ENCODE measurements around the gene LYPD6B. TPM values are rescaled to one million over a fixed set of nuclear protein-coding genes. Genes with fewer than 3 reads are reported as not detected.

The LYPD6B gene
- total and polyA plus RNA-seq, 10 donors: 0.46 to 3.5 (median 1.9) TPM

GRCh38 chr2:149006883-149007543 is 31.5 kb upstream of the LYPD6B start:
- no peak for DNase-seq
- intact Hi-C loops (cut with DNase I; ENCODE audit: low total_unique reads): no loop called here
- Histone ChIP-seq H3K9me3 (no peaks in the 10 kb centered on the region), H3K4me1 (peaks cover 0 to 4% (median 0%) of the 10 kb centered on the region in 6 donors), H3K4me3 (no peak overlapping the region), H3K27ac (peak overlapping the region in 5 of 8 donors; percentile 43 to 72 (median 66)), H3K27me3 (replicated peaks in 1 of 7) (no peaks in the 10 kb centered on the region), H3K36me3 (peaks cover 0 to 17% (median 0%) of the 10 kb centered on the region in 6 donors)
- WGBS, 5 donors: 83 to 91% (median 87%) methylated on average over 4 of the region's 4 CpGs
- TF ChIP-seq POLR2A (IDR thresholded peaks at IDR 0.05) (no peak), POLR2AphosphoS5 (IDR thresholded peaks at IDR 0.05) (no peak)
- TF ChIP-seq, protein P1, sequence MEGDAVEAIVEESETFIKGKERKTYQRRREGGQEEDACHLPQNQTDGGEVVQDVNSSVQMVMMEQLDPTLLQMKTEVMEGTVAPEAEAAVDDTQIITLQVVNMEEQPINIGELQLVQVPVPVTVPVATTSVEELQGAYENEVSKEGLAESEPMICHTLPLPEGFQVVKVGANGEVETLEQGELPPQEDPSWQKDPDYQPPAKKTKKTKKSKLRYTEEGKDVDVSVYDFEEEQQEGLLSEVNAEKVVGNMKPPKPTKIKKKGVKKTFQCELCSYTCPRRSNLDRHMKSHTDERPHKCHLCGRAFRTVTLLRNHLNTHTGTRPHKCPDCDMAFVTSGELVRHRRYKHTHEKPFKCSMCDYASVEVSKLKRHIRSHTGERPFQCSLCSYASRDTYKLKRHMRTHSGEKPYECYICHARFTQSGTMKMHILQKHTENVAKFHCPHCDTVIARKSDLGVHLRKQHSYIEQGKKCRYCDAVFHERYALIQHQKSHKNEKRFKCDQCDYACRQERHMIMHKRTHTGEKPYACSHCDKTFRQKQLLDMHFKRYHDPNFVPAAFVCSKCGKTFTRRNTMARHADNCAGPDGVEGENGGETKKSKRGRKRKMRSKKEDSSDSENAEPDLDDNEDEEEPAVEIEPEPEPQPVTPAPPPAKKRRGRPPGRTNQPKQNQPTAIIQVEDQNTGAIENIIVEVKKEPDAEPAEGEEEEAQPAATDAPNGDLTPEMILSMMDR (IDR thresholded peaks at IDR 0.05 in 8 of 11, conservative IDR thresholded peaks at IDR 0.05 in 3 of 11): no peak

- H3K4me1 ChIP-seq: peaks cover 0 to 4% (median 0%) of the 10 kb centered on the region in 6 donors
- no peak overlapping the region for H3K4me3 ChIP-seq
- no peaks in the 10 kb centered on the region for H3K27me3 ChIP-seq (replicated peaks in 1 of 7)
- intact Hi-C loops (cut with DNase I; ENCODE audit: low total_unique reads): no loop called here
- DNase-seq: no peak
- WGBS, 5 donors: 74 to 87% (median 83%) methylated on average over 7 of the region's 7 CpGs
- H3K9me3 ChIP-seq: no peaks in the 10 kb centered on the region
- TF ChIP-seq POLR2A (IDR thresholded peaks at IDR 0.05): no peak
- TF ChIP-seq POLR2AphosphoS5 (IDR thresholded peaks at IDR 0.05): no peak
- TF ChIP-seq, protein P1 (IDR thresholded peaks at IDR 0.05 in 8 of 11, conservative IDR thresholded peaks at IDR 0.05 in 3 of 11): no peak
- peak overlapping the region in 3 of 8 donors; percentile 4 to 68 (median 19) for H3K27ac ChIP-seq
- H3K36me3 ChIP-seq: peaks cover 0 to 24% (median 0%) of the 10 kb centered on the region in 6 donors
Observed at GRCh38 chr2:149008381-149008780, 30.1 kb upstream of the LYPD6B start.

DNA sequence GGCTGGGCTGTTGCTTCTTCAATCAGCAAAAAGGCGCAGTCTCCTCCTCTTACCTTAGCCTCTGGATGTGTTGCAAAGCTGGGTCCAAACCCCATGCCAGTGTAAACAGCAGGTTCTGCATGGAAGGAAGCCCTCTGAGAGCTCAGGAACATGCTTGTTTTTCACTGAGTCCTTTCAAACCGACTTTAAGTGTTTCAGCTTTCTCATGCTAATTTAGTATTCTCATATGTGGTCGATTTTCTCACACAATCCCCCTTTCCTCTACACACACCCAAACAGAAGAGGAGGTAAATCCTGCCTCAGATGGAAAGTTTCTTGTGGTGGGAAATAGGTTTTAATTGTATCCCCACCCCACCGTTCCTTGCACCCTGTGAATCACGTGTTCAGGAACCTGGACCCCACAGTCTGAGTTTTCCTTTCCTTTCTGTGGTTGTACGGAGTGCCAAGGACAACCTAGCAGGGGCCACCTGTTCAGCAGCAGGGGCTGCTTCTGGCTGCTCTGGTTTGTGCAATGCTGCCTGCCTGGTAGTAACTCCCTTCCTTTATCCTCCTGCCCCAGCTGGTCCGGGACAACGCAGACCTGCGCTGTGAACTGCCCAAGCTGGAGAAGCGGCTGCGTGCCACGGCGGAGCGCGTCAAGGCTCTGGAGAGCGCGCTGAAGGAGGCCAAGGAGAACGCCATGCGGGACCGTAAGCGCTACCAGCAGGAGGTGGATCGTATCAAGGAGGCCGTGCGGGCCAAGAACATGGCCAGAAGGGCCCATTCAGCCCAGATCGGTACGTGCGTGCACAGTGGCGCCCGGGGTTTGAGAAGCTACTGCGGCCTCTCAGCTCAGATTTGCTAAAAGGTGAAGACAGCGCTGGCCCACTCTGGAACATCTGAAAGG is 28.7 kb upstream of the LYPD6B start:
- intact Hi-C loops (cut with DNase I; ENCODE audit: low total_unique reads): loop anchor here (10.0 kb wide), 1 partner anchor 315 kb away; no protein-coding TSS in a partner anchor
- TF ChIP-seq POLR2A (IDR thresholded peaks at IDR 0.05): no peak
- TF ChIP-seq, protein P1 (IDR thresholded peaks at IDR 0.05 in 8 of 11, conservative IDR thresholded peaks at IDR 0.05 in 3 of 11): no peak
- TF ChIP-seq POLR2AphosphoS5 (IDR thresholded peaks at IDR 0.05): no peak
- 87 to 90% (median 89%) methylated on average over 31 of the region's 31 CpGs for WGBS, 5 donors
- peaks cover 0 to 26% (median 0%) of the 10 kb centered on the region in 6 donors for H3K36me3 ChIP-seq
- H3K4me3 ChIP-seq: no peak overlapping the region
- H3K27ac ChIP-seq: no peak overlapping the region
- no peaks in the 10 kb centered on the region for H3K4me1 ChIP-seq
- H3K27me3 ChIP-seq (replicated peaks in 1 of 7): no peaks in the 10 kb centered on the region
- no peaks in the 10 kb centered on the region for H3K9me3 ChIP-seq
- DNase-seq: no peak

GRCh38 chr2:149012545-149012944 is 26.0 kb upstream of the LYPD6B start:
- Histone ChIP-seq H3K9me3 (no peaks in the 10 kb centered on the region), H3K36me3 (peaks cover 0 to 26% (median 0%) of the 10 kb centered on the region in 6 donors), H3K4me3 (no peak overlapping the region), H3K27ac (no peak overlapping the region), H3K27me3 (replicated peaks in 1 of 7) (no peaks in the 10 kb centered on the region), H3K4me1 (peaks cover 0 to 7% (median 2%) of the 10 kb centered on the region in 6 donors)
- intact Hi-C loops (cut with DNase I; ENCODE audit: low total_unique reads): loop anchor here (10.0 kb wide), 1 partner anchor 312 kb away; no protein-coding TSS in a partner anchor
- DNase-seq: no peak
- TF ChIP-seq, protein P1 (IDR thresholded peaks at IDR 0.05 in 8 of 11, conservative IDR thresholded peaks at IDR 0.05 in 3 of 11): no peak
- TF ChIP-seq POLR2A (IDR thresholded peaks at IDR 0.05): no peak
- no peak for TF ChIP-seq POLR2AphosphoS5 (IDR thresholded peaks at IDR 0.05)
- whole genome bisulfite sequencing, 5 donors: 86 to 94% (median 90%) methylated on average over 9 of the region's 9 CpGs

All from spleen (tissue), 11 donors.